D341Med (cell line): ENCODE data around the gene TBR1.
A peak's percentile ranks its signal among the peaks of the same experiment; 100 is the strongest.

ENCODE experiments used
- DNase-seq: peaks from one replicate; pipeline ENCODE4 v3.0.0; 2012; ENCODE audit warnings: low spot score

The TBR1 gene

GRCh38 chr2:161415987-161416707 lies at the start of gene TBR1:
TBR1 (plus strand) TSS chr2:161416297; CDS start chr2:161416411, 114 bp downstream.
- peak; percentile 79 for DNase-seq

GRCh38 chr2:161367675-161368074 lies 48.4 kb upstream of the TBR1 start:
- no peak for DNase-seq

- DNase-seq, result no peak
These were observed 46.8 kb upstream of the TBR1 start for GRCh38 chr2:161369311-161369710.

GRCh38 chr2:161370981-161371380 lies 45.1 kb upstream of the TBR1 start:
- no peak for DNase-seq

GRCh38 chr2:161371869-161372268 lies 44.2 kb upstream of the TBR1 start:
- no peak for DNase-seq

- no peak for DNase-seq
These were observed 42.2 kb upstream of the TBR1 start for GRCh38 chr2:161373942-161374341.

- DNase-seq, result no peak
These were observed 41.7 kb upstream of the TBR1 start for GRCh38 chr2:161374446-161374845.

- DNase-seq, result no peak
These were observed 36.4 kb upstream of the TBR1 start for GRCh38 chr2:161379740-161380139.

GRCh38 chr2:161381546-161381945 lies 34.6 kb upstream of the TBR1 start:
- no peak for DNase-seq

- no peak for DNase-seq
These were observed 33.4 kb upstream of the TBR1 start for GRCh38 chr2:161382747-161383146.

GRCh38 chr2:161384864-161385263 lies 31.2 kb upstream of the TBR1 start:
- no peak for DNase-seq

- no peak for DNase-seq
These were observed 29.8 kb upstream of the TBR1 start for GRCh38 chr2:161386228-161386824.

- no peak for DNase-seq
These were observed 27.8 kb upstream of the TBR1 start for GRCh38 chr2:161388146-161388779.

- DNase-seq, result no peak
These were observed 24.2 kb upstream of the TBR1 start for GRCh38 chr2:161391737-161392506.

- no peak for DNase-seq
These were observed 16.0 kb upstream of the TBR1 start for GRCh38 chr2:161400076-161400475.

GRCh38 chr2:161402297-161402696 lies 13.8 kb upstream of the TBR1 start:
- DNase-seq, result no peak

GRCh38 chr2:161406316-161406715 lies 9.8 kb upstream of the TBR1 start:
- no peak for DNase-seq

- no peak for DNase-seq
These were observed 8.5 kb upstream of the TBR1 start for GRCh38 chr2:161407597-161407996.

- no peak for DNase-seq
These were observed 6.7 kb upstream of the TBR1 start for GRCh38 chr2:161409308-161409907.

GRCh38 chr2:161412346-161412745 lies 3.8 kb upstream of the TBR1 start:
- no peak for DNase-seq

GRCh38 chr2:161414042-161415033 lies 1.8 kb upstream of the TBR1 start:
- DNase-seq, result peak; percentile 60
